ENCODE measurements around the gene PPP1R3F. TPM values are rescaled to one million over a fixed set of nuclear protein-coding genes. Genes with fewer than 3 reads are reported as not detected.
"Not testable (repeated sequence)": the region's sequence is repeated elsewhere in the genome, so short reads cannot be mapped to it uniquely, and the experiment has no call there.

The PPP1R3F gene
- total RNA-seq, 1 donor from 2014 or later: 6.2 TPM

- no peak for DNase-seq (ENCODE audit: low spot score)
Measured at GRCh38 chrX:49316085-49316484, 46.5 kb downstream of the PPP1R3F start.

GRCh38 chrX:49321737-49322136 lies 52.1 kb downstream of the PPP1R3F start, which contains the start of gene GAGE12J:
TSS of gene GAGE12J (plus strand) at chrX:49322037. CDS start at chrX:49323194, 1,157 bp downstream.
- DNase-seq (ENCODE audit: low spot score): not testable (repeated sequence)

- not testable (repeated sequence) for DNase-seq (ENCODE audit: low spot score)
Measured at GRCh38 chrX:49322266-49322665, 52.7 kb downstream of the PPP1R3F start.

GRCh38 chrX:49323735-49324134 lies 54.1 kb downstream of the PPP1R3F start:
- not testable (repeated sequence) for DNase-seq (ENCODE audit: low spot score)

- not testable (repeated sequence) for DNase-seq (ENCODE audit: low spot score)
Measured at GRCh38 chrX:49330421-49330820, 60.8 kb downstream of the PPP1R3F start.

GRCh38 chrX:49331282-49331681 lies 61.7 kb downstream of the PPP1R3F start, which contains the start of gene GAGE13:
TSS of gene GAGE13 (plus strand) at chrX:49331582. CDS start at chrX:49332738, 1,156 bp downstream.
- not testable (repeated sequence) for DNase-seq (ENCODE audit: low spot score)

- DNase-seq (ENCODE audit: low spot score): peak; percentile 47
Measured at GRCh38 chrX:49331841-49332240, 62.2 kb downstream of the PPP1R3F start.

Other genes with a start within 250 kb of the PPP1R3F start
- 45.2 TPM for gene TFE3, start 226.4 kb upstream of the PPP1R3F start, total RNA-seq
- gene CCDC120, start 210.8 kb upstream of the PPP1R3F start, total RNA-seq: 16.9 TPM
- gene PRAF2, start 195.8 kb upstream of the PPP1R3F start, total RNA-seq: 20.9 TPM
- 60.8 TPM for gene WDR45, start 189.9 kb upstream of the PPP1R3F start, total RNA-seq
- 18.2 TPM for gene GPKOW, start 146.1 kb upstream of the PPP1R3F start, total RNA-seq
- 12.8 TPM for gene MAGIX, start 107.0 kb upstream of the PPP1R3F start, total RNA-seq
- gene PLP2, start 97.9 kb upstream of the PPP1R3F start, total RNA-seq: 141 TPM
- gene PRICKLE3, start 83.4 kb upstream of the PPP1R3F start, total RNA-seq: 24.7 TPM
- 1.7 TPM for gene SYP, start 69.6 kb upstream of the PPP1R3F start, total RNA-seq
- gene CACNA1F, start 36.5 kb upstream of the PPP1R3F start, total RNA-seq: 0.49 TPM
- 16.9 TPM for gene CCDC22, start 34.3 kb upstream of the PPP1R3F start, total RNA-seq
- 0.49 TPM for gene FOXP3, start 5.1 kb upstream of the PPP1R3F start, total RNA-seq
- not detected for gene GAGE10, start 33.9 kb downstream of the PPP1R3F start, total RNA-seq
- gene GAGE12J, start 52.2 kb downstream of the PPP1R3F start, total RNA-seq: not detected
- not detected for gene GAGE13, start 61.8 kb downstream of the PPP1R3F start, total RNA-seq